ENCODE data around the gene MCF2L. TPM values are rescaled to one million over a fixed set of nuclear protein-coding genes. Genes with fewer than 3 reads are reported as not detected.

The MCF2L gene
- total RNA-seq, 1 experiment from 2014 or later, result 22.1 TPM

DNA sequence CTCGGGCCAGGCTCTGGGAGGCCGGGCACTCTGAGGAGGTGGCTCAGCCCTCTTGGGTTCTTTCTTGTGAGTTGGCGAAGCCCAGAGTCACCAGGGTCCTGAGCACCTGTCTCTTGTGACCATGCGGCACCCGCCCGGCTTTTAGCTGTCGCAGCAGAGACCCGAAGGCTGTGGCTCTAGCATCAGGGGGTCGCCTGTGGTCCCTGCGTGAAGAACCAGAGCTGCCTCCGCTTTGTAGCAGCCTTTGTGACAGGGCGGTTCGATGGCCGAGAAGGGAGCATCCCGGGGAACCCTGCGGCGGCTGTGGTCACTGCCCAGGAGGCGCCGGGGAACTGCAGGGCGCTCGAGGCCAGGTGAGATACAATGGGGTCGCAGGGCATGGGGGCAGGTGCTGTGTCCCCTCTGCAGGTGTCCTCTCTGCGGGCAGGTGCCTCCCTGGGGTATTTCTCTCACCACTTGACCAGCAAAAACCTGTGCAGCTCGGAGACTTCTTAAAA lies 10.4 kb downstream of the MCF2L start:
- no TSS peak for BruUV-seq (replicated peaks)
- intact Hi-C loops (cut with micrococcal nuclease; ENCODE audit: unreplicated experiment), result loop anchor here (5.0 kb wide), 1 partner anchor 813 kb away; no protein-coding TSS in a partner anchor
- Mint-ChIP-seq H3K27ac (ENCODE audit: unreplicated experiment) (no peak overlapping the region), H3K36me3 (ENCODE audit: insufficient read depth, unreplicated experiment) (no peaks in the 10 kb centered on the region), H3K4me3 (ENCODE audit: unreplicated experiment) (no peak overlapping the region), H3K27me3 (ENCODE audit: insufficient read depth, unreplicated experiment) (no peaks in the 10 kb centered on the region), H3K4me1 (ENCODE audit: low read depth, unreplicated experiment) (peaks cover 8% of the 10 kb centered on the region), H3K9me3 (ENCODE audit: unreplicated experiment) (no peaks in the 10 kb centered on the region)
- no peak overlapping the region for H3K4me3 ChIP-seq (ENCODE audit: low read depth, low read length)
- no peak for DNase-seq
- H3K36me3 ChIP-seq (ENCODE audit: control insufficient read depth, insufficient read depth, low read length), result no peaks in the 10 kb centered on the region
- CTCF ChIA-PET, result interaction anchor here (1.1 kb wide), 1 partner anchor 10 kb away, joined by 3 read pairs; the partner anchor contains the start of gene MCF2L
- TF ChIP-seq, protein P1, sequence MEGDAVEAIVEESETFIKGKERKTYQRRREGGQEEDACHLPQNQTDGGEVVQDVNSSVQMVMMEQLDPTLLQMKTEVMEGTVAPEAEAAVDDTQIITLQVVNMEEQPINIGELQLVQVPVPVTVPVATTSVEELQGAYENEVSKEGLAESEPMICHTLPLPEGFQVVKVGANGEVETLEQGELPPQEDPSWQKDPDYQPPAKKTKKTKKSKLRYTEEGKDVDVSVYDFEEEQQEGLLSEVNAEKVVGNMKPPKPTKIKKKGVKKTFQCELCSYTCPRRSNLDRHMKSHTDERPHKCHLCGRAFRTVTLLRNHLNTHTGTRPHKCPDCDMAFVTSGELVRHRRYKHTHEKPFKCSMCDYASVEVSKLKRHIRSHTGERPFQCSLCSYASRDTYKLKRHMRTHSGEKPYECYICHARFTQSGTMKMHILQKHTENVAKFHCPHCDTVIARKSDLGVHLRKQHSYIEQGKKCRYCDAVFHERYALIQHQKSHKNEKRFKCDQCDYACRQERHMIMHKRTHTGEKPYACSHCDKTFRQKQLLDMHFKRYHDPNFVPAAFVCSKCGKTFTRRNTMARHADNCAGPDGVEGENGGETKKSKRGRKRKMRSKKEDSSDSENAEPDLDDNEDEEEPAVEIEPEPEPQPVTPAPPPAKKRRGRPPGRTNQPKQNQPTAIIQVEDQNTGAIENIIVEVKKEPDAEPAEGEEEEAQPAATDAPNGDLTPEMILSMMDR (IDR thresholded peaks at IDR 0.05; ENCODE audit: insufficient read depth in 1 of 2, low read depth in 1 of 2, low read length in 1 of 2, severe bottlenecking in 1 of 2, unreplicated experiment in 1 of 2), result no peak
- H3K27me3 ChIP-seq (replicated peaks; ENCODE audit: control insufficient read depth, insufficient read depth, low read length), result no peaks in the 10 kb centered on the region
- POLR2A ChIA-PET, result no interaction called here
- H3K9me3 ChIP-seq, result no peaks in the 10 kb centered on the region
- H3K4me1 ChIP-seq, result peaks cover 13% of the 10 kb centered on the region

DNA sequence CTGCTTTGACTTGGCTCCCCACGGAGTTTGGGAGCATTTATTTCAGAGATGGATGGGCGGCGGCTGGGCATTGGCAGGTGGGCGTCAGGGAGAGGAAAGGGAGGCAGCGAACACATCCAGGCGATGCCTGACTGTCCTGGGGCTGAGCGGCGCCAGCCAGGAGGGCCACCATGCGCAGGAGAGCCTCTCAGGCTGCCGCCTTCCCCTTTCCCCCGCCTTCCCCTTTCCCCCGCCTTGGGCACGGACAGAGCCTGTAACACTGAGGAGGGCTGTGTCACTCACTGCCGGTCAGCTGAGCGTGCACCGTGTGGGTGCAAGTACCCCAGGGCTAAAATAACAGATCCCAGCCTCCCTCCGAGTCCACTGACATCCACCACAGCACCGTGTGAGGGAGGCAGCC lies 11.4 kb downstream of the MCF2L start:
- peaks cover 12% of the 10 kb centered on the region for H3K4me1 Mint-ChIP-seq (ENCODE audit: low read depth, unreplicated experiment)
- CTCF ChIA-PET, result interaction anchor here (0.6 kb wide), 1 partner anchor 49 kb away, joined by 5 read pairs; no protein-coding TSS in a partner anchor
- H3K27ac Mint-ChIP-seq (ENCODE audit: unreplicated experiment), result no peak overlapping the region
- TF ChIP-seq, protein P1 (IDR thresholded peaks at IDR 0.05; ENCODE audit: insufficient read depth in 1 of 2, low read depth in 1 of 2, low read length in 1 of 2, severe bottlenecking in 1 of 2, unreplicated experiment in 1 of 2), result no peak
- Histone ChIP-seq H3K36me3 (ENCODE audit: control insufficient read depth, insufficient read depth, low read length) (no peaks in the 10 kb centered on the region), H3K9me3 (no peaks in the 10 kb centered on the region), H3K4me3 (ENCODE audit: low read depth, low read length) (no peak overlapping the region), H3K27me3 (replicated peaks; ENCODE audit: control insufficient read depth, insufficient read depth, low read length) (no peaks in the 10 kb centered on the region), H3K4me1 (peaks cover 23% of the 10 kb centered on the region)
- H3K36me3 Mint-ChIP-seq (ENCODE audit: insufficient read depth, unreplicated experiment), result no peaks in the 10 kb centered on the region
- no peak for DNase-seq
- intact Hi-C loops (cut with micrococcal nuclease; ENCODE audit: unreplicated experiment), result no loop called here
- POLR2A ChIA-PET, result no interaction called here
- H3K4me3 Mint-ChIP-seq (ENCODE audit: unreplicated experiment), result no peak overlapping the region
- H3K9me3 Mint-ChIP-seq (ENCODE audit: unreplicated experiment), result no peaks in the 10 kb centered on the region
- H3K27me3 Mint-ChIP-seq (ENCODE audit: insufficient read depth, unreplicated experiment), result no peaks in the 10 kb centered on the region
- no TSS peak for BruUV-seq (replicated peaks)

DNA sequence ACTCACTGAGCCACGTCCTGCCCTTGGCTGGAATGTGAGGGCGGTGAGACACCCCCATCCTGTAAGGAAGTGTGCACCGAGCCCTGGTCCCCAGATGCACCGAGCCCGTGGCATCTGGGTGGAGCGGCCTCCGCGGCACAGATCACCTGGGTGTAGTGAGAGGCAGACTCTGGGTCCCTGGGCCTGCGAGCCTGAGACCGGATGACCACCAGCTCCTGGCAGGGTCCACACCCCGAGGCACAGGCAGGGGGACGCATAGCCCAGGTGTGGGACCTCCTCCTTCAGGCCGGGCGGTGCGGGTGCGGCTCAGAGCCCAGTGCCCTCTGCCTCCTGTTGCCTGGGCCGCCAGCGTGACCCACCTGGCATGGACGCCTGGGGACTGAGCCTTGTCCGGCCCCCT lies 12.4 kb downstream of the MCF2L start:
- TF ChIP-seq, protein P1 (IDR thresholded peaks at IDR 0.05; ENCODE audit: insufficient read depth in 1 of 2, low read depth in 1 of 2, low read length in 1 of 2, severe bottlenecking in 1 of 2, unreplicated experiment in 1 of 2), result no peak
- intact Hi-C loops (cut with micrococcal nuclease; ENCODE audit: unreplicated experiment), result no loop called here
- peaks cover 27% of the 10 kb centered on the region for H3K4me1 ChIP-seq
- DNase-seq, result no peak
- H3K36me3 ChIP-seq (ENCODE audit: control insufficient read depth, insufficient read depth, low read length), result no peaks in the 10 kb centered on the region
- H3K4me1 Mint-ChIP-seq (ENCODE audit: low read depth, unreplicated experiment), result peaks cover 20% of the 10 kb centered on the region
- no TSS peak for BruUV-seq (replicated peaks)
- H3K27me3 Mint-ChIP-seq (ENCODE audit: insufficient read depth, unreplicated experiment), result no peaks in the 10 kb centered on the region
- H3K4me3 ChIP-seq (ENCODE audit: low read depth, low read length), result no peak overlapping the region
- ChIA-PET CTCF (no interaction called here), POLR2A (no interaction called here)
- no peaks in the 10 kb centered on the region for H3K36me3 Mint-ChIP-seq (ENCODE audit: insufficient read depth, unreplicated experiment)
- no peaks in the 10 kb centered on the region for H3K27me3 ChIP-seq (replicated peaks; ENCODE audit: control insufficient read depth, insufficient read depth, low read length)
- no peaks in the 10 kb centered on the region for H3K9me3 ChIP-seq
- H3K27ac Mint-ChIP-seq (ENCODE audit: unreplicated experiment), result no peak overlapping the region
- no peak overlapping the region for H3K4me3 Mint-ChIP-seq (ENCODE audit: unreplicated experiment)
- no peaks in the 10 kb centered on the region for H3K9me3 Mint-ChIP-seq (ENCODE audit: unreplicated experiment)

Measured in Caco-2 (cell line).